HCT116 (cell line): ENCODE data around the gene MGME1. TPM values are rescaled to one million over a fixed set of nuclear protein-coding genes. Genes with fewer than 3 reads are reported as not detected.

Experiments
- ATAC-seq: fragments of 200-7000 bp; cut with Tn5 transposase; 2 replicates; pipeline ENCODE4 v1.9.1; 2020; ENCODE audit warnings: mild to moderate bottlenecking, moderate library complexity
- BruUV-seq: library from RNA; stranded (reverse); fragments of 400-500 nt; replicated peaks from 2 replicates; lab custom pipeline; 2021; lab: Mats Ljungman, UMichigan
- CTCF ChIA-PET: fragments of 300-600 bp; sonication (Branson Sonifier 250); formaldehyde crosslinking; loops from one replicate; lab custom pipeline; 2021; ENCODE audit warnings: antibody characterized with exemption; lab: Charles Lee
- POLR2A ChIA-PET: fragments of 300-600, 350-600 bp; sonication (Branson Sonifier 250); formaldehyde crosslinking; loops from one replicate; lab custom pipeline; 2021; ENCODE audit warnings: antibody characterized with exemption; lab: Charles Lee
- RAD21 ChIA-PET, 2 experiments: fragments of 300-600 bp; sonication (Branson Sonifier 250); formaldehyde crosslinking; loops; one replicate each; lab custom pipeline; 2023; ENCODE audit warnings: low total read pairs in 2 of 2; ENCODE audit not compliant: uncharacterized antibody in 2 of 2, unreplicated experiment in 2 of 2, low non-redundant PET in 1 of 2; lab: Charles Lee
- DNase-seq: peaks from one replicate; pipeline ENCODE4 v3.0.0-alpha.2; 2010; ENCODE audit warnings: low read depth, low spot score
- H2AFZ ChIP-seq: fragments of 200-600 bp; shearing (Covaris generic), sonication (generic); 2 replicates; pipeline ENCODE4 v1.6.1; 2017; ENCODE audit warnings: low read depth, mixed run types, mixed read lengths, antibody characterized with exemption, low read length; ENCODE audit not compliant: poor library complexity, severe bottlenecking
- H3K27ac ChIP-seq: 2 replicates; pipeline ENCODE4 v1.5.1; 2012; ENCODE audit warnings: low read depth, low read length
- H3K27me3 ChIP-seq: fragments of 200-600 bp; sonication (generic); 2 replicates; pipeline ENCODE4 v1.6.1; 2016; ENCODE audit warnings: mixed run types, low read length, mixed read lengths; ENCODE audit not compliant: insufficient read depth
- H3K36me3 ChIP-seq, 2 experiments: fragments of 200-500 bp in 1 of 2; fragments of 200-600 bp in 1 of 2; sonication (Bioruptor generic) in 1 of 2; sonication (generic) in 1 of 2; 2 replicates each; pipeline versions ENCODE4 v1.5.1 to v1.6.1; 2014 to 2016; ENCODE audit warnings: low read length in 2 of 2, inconsistent platforms in 1 of 2, mixed read lengths in 1 of 2, mixed run types in 1 of 2; ENCODE audit not compliant: insufficient read depth in 2 of 2, control insufficient read depth in 1 of 2
- H3K4me1 ChIP-seq, 2 experiments: fragments of 200-600 bp in 1 of 2; sonication (generic) in 1 of 2; 2 replicates each; pipeline versions ENCODE4 v1.5.1 to v1.6.1; 2012 to 2017; ENCODE audit warnings: low read length in 2 of 2, inconsistent platforms in 1 of 2, mild to moderate bottlenecking in 1 of 2, mixed read lengths in 1 of 2, mixed run types in 1 of 2, moderate library complexity in 1 of 2; ENCODE audit not compliant: insufficient read depth in 2 of 2, control insufficient read depth in 1 of 2
- H3K4me2 ChIP-seq: fragments of 200-600 bp; sonication (generic); 2 replicates; pipeline ENCODE4 v1.6.1; 2017; ENCODE audit warnings: mixed run types, low read length, mixed read lengths
- H3K4me3 ChIP-seq, 2 experiments: fragments of 200-600 bp in 1 of 2; sonication (generic) in 1 of 2; replicated peaks in 1 of 2; 2 replicates each; pipeline ENCODE4 v1.5.1; 2011 to 2016; ENCODE audit warnings: low read length in 2 of 2, control low read depth in 1 of 2, low read depth in 1 of 2, mild to moderate bottlenecking in 1 of 2, mixed read lengths in 1 of 2, mixed run types in 1 of 2
- H3K79me2 ChIP-seq: fragments of 200-600 bp; sonication (generic); 2 replicates; pipeline ENCODE4 v1.6.1; 2017; ENCODE audit warnings: mild to moderate bottlenecking, mixed run types, low read length, moderate library complexity, mixed read lengths; ENCODE audit not compliant: insufficient read depth
- H3K9ac ChIP-seq: fragments of 200-600 bp; sonication (generic); 2 replicates; pipeline ENCODE4 v1.6.1; 2016; ENCODE audit warnings: low read length, mixed read lengths
- H3K9me2 ChIP-seq: fragments of 200-600 bp; sonication (generic), shearing (Covaris generic); 2 replicates; pipeline ENCODE4 v1.6.1; 2017; ENCODE audit warnings: mixed run types, mild to moderate bottlenecking, moderate library complexity; ENCODE audit not compliant: insufficient read depth
- H3K9me3 ChIP-seq, 2 experiments: fragments of 200-500 bp in 1 of 2; fragments of 200-600 bp in 1 of 2; sonication (Bioruptor generic) in 1 of 2; sonication (generic) in 1 of 2; 2 replicates each; pipeline ENCODE4 v1.6.1; 2014 to 2017; ENCODE audit warnings: low read length in 2 of 2, mixed read lengths in 2 of 2, inconsistent platforms in 1 of 2, low read depth in 1 of 2, mild to moderate bottlenecking in 1 of 2, mixed run types in 1 of 2, moderate library complexity in 1 of 2; ENCODE audit not compliant: control insufficient read depth in 1 of 2, insufficient read depth in 1 of 2
- H4K20me1 ChIP-seq: fragments of 200-600 bp; sonication (generic), shearing (Covaris generic); 2 replicates; pipeline ENCODE4 v1.6.1; 2017; ENCODE audit warnings: mixed run types, mild to moderate bottlenecking, moderate library complexity; ENCODE audit not compliant: insufficient read depth
- CEBPB ChIP-seq: IDR thresholded peaks from 2 replicates; pipeline ENCODE4 v1.6.1; 2012; ENCODE audit warnings: low read depth
- EGR1 ChIP-seq: IDR thresholded peaks from 2 replicates; pipeline ENCODE4 v1.6.1; 2012; ENCODE audit warnings: low read depth
- ELF1 ChIP-seq: IDR thresholded peaks from 2 replicates; pipeline ENCODE4 v1.6.1; 2012; ENCODE audit warnings: low read depth, borderline replicate concordance
- EZH2phosphoT487 ChIP-seq: fragments of 200-600 bp; IDR thresholded peaks from 2 replicates; pipeline ENCODE4 v1.6.1; 2018; ENCODE audit warnings: antibody characterized with exemption, borderline replicate concordance
- JUND ChIP-seq: IDR thresholded peaks from 2 replicates; pipeline ENCODE4 v1.6.1; 2012
- POLR2AphosphoS5 ChIP-seq: IDR thresholded peaks from 2 replicates; pipeline ENCODE4 v1.6.1; 2011; ENCODE audit warnings: mild to moderate bottlenecking, low read depth, low read length, moderate library complexity
- RAD21 ChIP-seq: IDR thresholded peaks from 2 replicates; pipeline ENCODE4 v1.6.1; 2012; ENCODE audit warnings: low read depth, mild to moderate bottlenecking
- REST ChIP-seq: IDR thresholded peaks from 2 replicates; pipeline ENCODE4 v1.6.1; 2012; ENCODE audit warnings: low read depth
- SIN3A ChIP-seq: IDR thresholded peaks from 2 replicates; pipeline ENCODE4 v1.6.1; 2012; ENCODE audit warnings: low read depth
- SP1 ChIP-seq: IDR thresholded peaks from 2 replicates; pipeline ENCODE4 v1.6.1; 2012; ENCODE audit warnings: low read depth
- YY1 ChIP-seq: IDR thresholded peaks from 2 replicates; pipeline ENCODE4 v1.6.1; 2011; ENCODE audit warnings: low read length, low read depth, moderate library complexity, mild to moderate bottlenecking; ENCODE audit not compliant: insufficient replicate concordance; ENCODE audit errors: extremely low read depth
- intact Hi-C: fragments of 100-400 bp; cut with micrococcal nuclease; formaldehyde crosslinking; loops from 2 replicates; pipeline ENCODE4 v1.10.0; 2022
- total RNA-seq: library from RNA; stranded (reverse); gene quantifications from one replicate; pipeline ENCODE4 v1.2.1, GENCODE V29; 2021; ENCODE audit not compliant: unreplicated experiment
- TF ChIP-seq, protein P1 (sequence below), 3 experiments: fragments of 200-600 bp in 1 of 3; sonication (generic) in 1 of 3; IDR thresholded peaks in 2 of 3; conservative IDR thresholded peaks in 1 of 3; 2 replicates each; pipeline ENCODE4 v1.5.1; 2012 to 2017; ENCODE audit warnings: low read depth in 2 of 3, low read length in 2 of 3, antibody characterized with exemption in 1 of 3, borderline replicate concordance in 1 of 3, control low read depth in 1 of 3, mild to moderate bottlenecking in 1 of 3, mixed read lengths in 1 of 3, mixed run types in 1 of 3, moderate library complexity in 1 of 3; ENCODE audit not compliant: insufficient read depth in 1 of 3

The MGME1 gene
- total RNA-seq, 1 experiment from 2014 or later, result 37.1 TPM

- Histone ChIP-seq H4K20me1 (peaks cover 11% of the 10 kb centered on the region; the same call in 1 of the 2 replicates), H3K4me3 (no peak overlapping the region), H3K9ac (no peak overlapping the region), H3K36me3 (peaks cover 95 to 98% of the 10 kb centered on the region in 2 experiments), H3K79me2 (peaks cover 99% of the 10 kb centered on the region), H3K27me3 (no peaks in the 10 kb centered on the region), H3K9me3 (no peaks in the 10 kb centered on the region), H3K9me2 (no peaks in the 10 kb centered on the region), H3K4me1 (no peaks in the 10 kb centered on the region), H3K4me2 (no peak overlapping the region), H2AFZ (no peak overlapping the region), H3K27ac (no peak overlapping the region)
- ATAC-seq (no peak), DNase-seq (no peak)
- TF ChIP-seq, protein P1, sequence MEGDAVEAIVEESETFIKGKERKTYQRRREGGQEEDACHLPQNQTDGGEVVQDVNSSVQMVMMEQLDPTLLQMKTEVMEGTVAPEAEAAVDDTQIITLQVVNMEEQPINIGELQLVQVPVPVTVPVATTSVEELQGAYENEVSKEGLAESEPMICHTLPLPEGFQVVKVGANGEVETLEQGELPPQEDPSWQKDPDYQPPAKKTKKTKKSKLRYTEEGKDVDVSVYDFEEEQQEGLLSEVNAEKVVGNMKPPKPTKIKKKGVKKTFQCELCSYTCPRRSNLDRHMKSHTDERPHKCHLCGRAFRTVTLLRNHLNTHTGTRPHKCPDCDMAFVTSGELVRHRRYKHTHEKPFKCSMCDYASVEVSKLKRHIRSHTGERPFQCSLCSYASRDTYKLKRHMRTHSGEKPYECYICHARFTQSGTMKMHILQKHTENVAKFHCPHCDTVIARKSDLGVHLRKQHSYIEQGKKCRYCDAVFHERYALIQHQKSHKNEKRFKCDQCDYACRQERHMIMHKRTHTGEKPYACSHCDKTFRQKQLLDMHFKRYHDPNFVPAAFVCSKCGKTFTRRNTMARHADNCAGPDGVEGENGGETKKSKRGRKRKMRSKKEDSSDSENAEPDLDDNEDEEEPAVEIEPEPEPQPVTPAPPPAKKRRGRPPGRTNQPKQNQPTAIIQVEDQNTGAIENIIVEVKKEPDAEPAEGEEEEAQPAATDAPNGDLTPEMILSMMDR (IDR thresholded peaks at IDR 0.05 in 2 of 3, conservative IDR thresholded peaks at IDR 0.05 in 1 of 3; ENCODE audit: borderline replicate concordance in 1 of 3, insufficient read depth in 1 of 3, low read depth in 2 of 3, low read length in 2 of 3), result no peak
- no peak for TF ChIP-seq SIN3A
- CTCF ChIA-PET, result no interaction called here
- RAD21 ChIA-PET, result no interaction called here
- BruUV-seq, result no TSS peak
- POLR2A ChIA-PET, result no interaction called here
- intact Hi-C loops, result no loop called here
Measured at GRCh38 chr20:17950670-17951069, 18.1 kb upstream of the MGME1 start.

GRCh38 chr20:17951323-17951722, 17.5 kb upstream of the MGME1 start:
- no peaks in the 10 kb centered on the region for H3K27me3 ChIP-seq
- peaks cover 18% of the 10 kb centered on the region; the same call in 1 of the 2 replicates for H4K20me1 ChIP-seq
- intact Hi-C loops, result no loop called here
- POLR2A ChIA-PET, result no interaction called here
- peaks cover 95 to 98% of the 10 kb centered on the region in 2 experiments for H3K36me3 ChIP-seq
- no peak overlapping the region for H2AFZ ChIP-seq
- no TSS peak for BruUV-seq
- ATAC-seq, result no peak
- CTCF ChIA-PET, result no interaction called here
- H3K4me1 ChIP-seq, result no peaks in the 10 kb centered on the region
- H3K4me2 ChIP-seq, result no peak overlapping the region
- H3K9ac ChIP-seq, result no peak overlapping the region
- no peak for DNase-seq
- H3K4me3 ChIP-seq, result no peak overlapping the region
- H3K27ac ChIP-seq, result no peak overlapping the region
- H3K9me3 ChIP-seq, result no peaks in the 10 kb centered on the region
- H3K79me2 ChIP-seq, result peaks cover 99% of the 10 kb centered on the region
- no peaks in the 10 kb centered on the region for H3K9me2 ChIP-seq
- RAD21 ChIA-PET, result no interaction called here
- TF ChIP-seq REST, result no peak
- TF ChIP-seq EGR1, result no peak
- TF ChIP-seq SIN3A, result no peak
- TF ChIP-seq SP1, result no peak
- TF ChIP-seq EZH2phosphoT487, result no peak
- TF ChIP-seq CEBPB, result no peak
- no peak for TF ChIP-seq RAD21
- TF ChIP-seq JUND, result no peak
- no peak for TF ChIP-seq YY1
- no peak for TF ChIP-seq ELF1
- no peak for TF ChIP-seq POLR2AphosphoS5
- TF ChIP-seq, protein P1 (IDR thresholded peaks at IDR 0.05 in 2 of 3, conservative IDR thresholded peaks at IDR 0.05 in 1 of 3; ENCODE audit: borderline replicate concordance in 1 of 3, insufficient read depth in 1 of 3, low read depth in 2 of 3, low read length in 2 of 3), result no peak
